ENCODE results near the gene SMU1.
"Not testable (repeated sequence)": the region's sequence is repeated elsewhere in the genome, so short reads cannot be mapped to it uniquely, and the experiment has no call there.

Gene SMU1

GRCh38 chr9:33104401-33104800 is 27.9 kb upstream of the SMU1 start:
- DNase-seq: no peak

GRCh38 chr9:33103501-33104281 is 27.2 kb upstream of the SMU1 start:
- DNase-seq: no peak

- no peak for DNase-seq
These were observed 26.2 kb upstream of the SMU1 start for GRCh38 chr9:33102551-33103210.

GRCh38 chr9:33101104-33101951 is 24.9 kb upstream of the SMU1 start:
- DNase-seq: peak; percentile 33

GRCh38 chr9:33099754-33100153 is 23.3 kb upstream of the SMU1 start:
- no peak for DNase-seq

GRCh38 chr9:33097192-33097591 is 20.7 kb upstream of the SMU1 start:
- no peak for DNase-seq

- peak; percentile 2 for DNase-seq
These were observed 16.2 kb upstream of the SMU1 start for GRCh38 chr9:33092634-33093033.

GRCh38 chr9:33085672-33086071 is 9.2 kb upstream of the SMU1 start:
- DNase-seq: not testable (repeated sequence)

- no peak for DNase-seq
These were observed 6.3 kb upstream of the SMU1 start for GRCh38 chr9:33082538-33083326.

GRCh38 chr9:33082128-33082527 is 5.7 kb upstream of the SMU1 start:
- no peak for DNase-seq

- DNase-seq: peak; percentile 33
These were observed 4.8 kb upstream of the SMU1 start for GRCh38 chr9:33081128-33081851.

GRCh38 chr9:33080534-33080933 is 4.1 kb upstream of the SMU1 start:
- no peak for DNase-seq

- DNase-seq: no peak
These were observed 7.5 kb downstream of the SMU1 start for GRCh38 chr9:33068991-33069390.

GRCh38 chr9:33065157-33066076 is 11.1 kb downstream of the SMU1 start:
- DNase-seq: no peak

GRCh38 chr9:33051144-33051543 is 25.3 kb downstream of the SMU1 start:
- no peak for DNase-seq

- DNase-seq: no peak
These were observed 26.7 kb downstream of the SMU1 start for GRCh38 chr9:33049680-33050361.

GRCh38 chr9:33048054-33048465 is 28.4 kb downstream of the SMU1 start:
- DNase-seq: no peak

GRCh38 chr9:33046061-33046460 is 30.4 kb downstream of the SMU1 start:
- DNase-seq: no peak

- DNase-seq: no peak
These were observed 31.7 kb downstream of the SMU1 start for GRCh38 chr9:33044677-33045282.

- DNase-seq: peak; percentile 71
These were observed 32.3 kb downstream of the SMU1 start for GRCh38 chr9:33044162-33044673.

Measured in NCI-H226 (cell line).